Fibroblast of the aortic adventitia (primary cell): ENCODE measurements around the gene E2F3. TPM values are rescaled to one million over a fixed set of nuclear protein-coding genes. Genes with fewer than 3 reads are reported as not detected.
"Not testable (repeated sequence)": the region's sequence is repeated elsewhere in the genome, so short reads cannot be mapped to it uniquely, and the experiment has no call there.

Experiments used
- DNase-seq: peaks from one replicate; pipeline ENCODE4 v3.0.0-alpha.2; 2010; ENCODE audit warnings: low read depth
- H3K4me3 ChIP-seq: 2 replicates; pipeline ENCODE4 v1.5.1; 2011; ENCODE audit warnings: low read depth, mild to moderate bottlenecking, control low read depth, low read length, moderate library complexity
- CTCF ChIP-seq: IDR thresholded peaks from 2 replicates; pipeline ENCODE4 v1.5.1; 2011; ENCODE audit warnings: mild to moderate bottlenecking, low read length, control low read depth, inconsistent platforms; ENCODE audit not compliant: insufficient read depth
- total RNA-seq: library from RNA; depleted of rRNA; stranded (reverse); fragments of >200 nt; gene quantifications from 2 replicates; pipeline ENCODE4 v1.2.3, GENCODE V29; 2012; ENCODE audit warnings: low replicate concordance

E2F3 gene
- total RNA-seq, 1 donor: 7.4 TPM

- TF ChIP-seq CTCF: no peak
- no peak for DNase-seq
- H3K4me3 ChIP-seq: no peak overlapping the region
Measured at GRCh38 chr6:20490591-20490990, 88.9 kb downstream of the E2F3 start.

- H3K4me3 ChIP-seq: no peak overlapping the region
- no peak for DNase-seq
- TF ChIP-seq CTCF: no peak
Measured at GRCh38 chr6:20492099-20492498, 90.4 kb downstream of the E2F3 start.

GRCh38 chr6:20497216-20498040 lies 95.7 kb downstream of the E2F3 start:
- DNase-seq: peak; percentile 53
- H3K4me3 ChIP-seq: no peak overlapping the region
- TF ChIP-seq CTCF: no peak

GRCh38 chr6:20498041-20498385 lies 96.3 kb downstream of the E2F3 start:
- no peak overlapping the region for H3K4me3 ChIP-seq
- no peak for DNase-seq
- no peak for TF ChIP-seq CTCF

GRCh38 chr6:20509212-20509611 lies 107.5 kb downstream of the E2F3 start:
- no peak for TF ChIP-seq CTCF
- H3K4me3 ChIP-seq: no peak overlapping the region
- no peak for DNase-seq

GRCh38 chr6:20511852-20512251 lies 110.2 kb downstream of the E2F3 start:
- no peak for TF ChIP-seq CTCF
- no peak overlapping the region for H3K4me3 ChIP-seq
- no peak for DNase-seq

- H3K4me3 ChIP-seq, DNase-seq: not testable (repeated sequence)
Measured at GRCh38 chr6:20525208-20525607, 123.5 kb downstream of the E2F3 start.
